ACC112 (cell line): ENCODE data around the gene ADK.

ENCODE experiments used
- H2AFZ ChIP-seq: fragments of 200-600 bp; sonication (generic); one replicate; pipeline ENCODE4 v1.6.0; 2017; ENCODE audit warnings: antibody characterized with exemption, low read length; ENCODE audit not compliant: unreplicated experiment
- H3K27ac ChIP-seq: fragments of 200-600 bp; sonication (generic); 2 replicates; pipeline ENCODE4 v1.5.1; 2014; ENCODE audit warnings: low read depth, mild to moderate bottlenecking, antibody characterized with exemption, low read length, moderate library complexity
- H3K27me3 ChIP-seq: fragments of 200-600 bp; sonication (generic); 2 replicates; pipeline ENCODE4 v1.6.1; 2014; ENCODE audit warnings: mild to moderate bottlenecking, antibody characterized with exemption, low read length, moderate library complexity, mixed read lengths; ENCODE audit not compliant: insufficient read depth
- H3K36me3 ChIP-seq: fragments of 200-600 bp; sonication (generic); 2 replicates; pipeline ENCODE4 v1.6.1; 2016; ENCODE audit warnings: mild to moderate bottlenecking, antibody characterized with exemption, low read length, moderate library complexity, mixed read lengths; ENCODE audit not compliant: insufficient read depth
- H3K4me1 ChIP-seq: fragments of 200-600 bp; sonication (generic); one replicate; pipeline ENCODE4 v1.6.1; 2016; ENCODE audit warnings: low read length, mixed read lengths; ENCODE audit not compliant: insufficient read depth, unreplicated experiment, control insufficient read depth
- H3K4me3 ChIP-seq: fragments of 200-600 bp; sonication (generic); 2 replicates; pipeline ENCODE4 v1.5.1; 2014; ENCODE audit warnings: mild to moderate bottlenecking, low read depth, low read length
- H3K79me2 ChIP-seq: fragments of 200-600 bp; sonication (generic); one replicate; pipeline ENCODE4 v1.6.0; 2016; ENCODE audit warnings: low read length; ENCODE audit not compliant: control insufficient read depth, unreplicated experiment, insufficient read depth

The ADK gene

GRCh38 chr10:74234569-74234968 lies 83.5 kb downstream of the ADK start:
- Histone ChIP-seq H3K79me2 (peaks cover 26% of the 10 kb centered on the region), H3K36me3 (no peaks in the 10 kb centered on the region), H3K4me1 (peaks cover 27% of the 10 kb centered on the region)

GRCh38 chr10:74238031-74238431 lies 87.0 kb downstream of the ADK start:
- H3K27ac ChIP-seq = no peak overlapping the region
- peaks cover 10% of the 10 kb centered on the region for H3K79me2 ChIP-seq
- H3K4me3 ChIP-seq = no peak overlapping the region
- H3K36me3 ChIP-seq = no peaks in the 10 kb centered on the region
- H3K27me3 ChIP-seq = no peaks in the 10 kb centered on the region
- H2AFZ ChIP-seq = no peak overlapping the region
- peaks cover 14% of the 10 kb centered on the region for H3K4me1 ChIP-seq

More at GRCh38 chr10:74234569-74234968, 83.5 kb downstream of the ADK start:
- H3K4me3 ChIP-seq = no peak overlapping the region
- no peak overlapping the region for H3K27ac ChIP-seq
- no peaks in the 10 kb centered on the region for H3K27me3 ChIP-seq
- no peak overlapping the region for H2AFZ ChIP-seq

- Histone ChIP-seq H3K27ac (no peak overlapping the region), H3K4me1 (peaks cover 10% of the 10 kb centered on the region), H3K27me3 (no peaks in the 10 kb centered on the region), H3K4me3 (no peak overlapping the region), H3K36me3 (no peaks in the 10 kb centered on the region), H3K79me2 (peaks cover 5% of the 10 kb centered on the region), H2AFZ (no peak overlapping the region)
Measured at GRCh38 chr10:74238516-74238915, 87.5 kb downstream of the ADK start.

- Histone ChIP-seq H3K79me2 (no peaks in the 10 kb centered on the region), H3K4me3 (no peak overlapping the region), H3K4me1 (peaks cover 3% of the 10 kb centered on the region), H3K27ac (no peak overlapping the region), H3K36me3 (no peaks in the 10 kb centered on the region), H2AFZ (no peak overlapping the region), H3K27me3 (no peaks in the 10 kb centered on the region)
Measured at GRCh38 chr10:74243067-74243466, 92.0 kb downstream of the ADK start.

GRCh38 chr10:74244097-74244685 lies 93.2 kb downstream of the ADK start:
- peaks cover 3% of the 10 kb centered on the region for H3K4me1 ChIP-seq
- no peak overlapping the region for H2AFZ ChIP-seq
- H3K27me3 ChIP-seq = no peaks in the 10 kb centered on the region
- H3K36me3 ChIP-seq = no peaks in the 10 kb centered on the region
- H3K27ac ChIP-seq = no peak overlapping the region
- no peaks in the 10 kb centered on the region for H3K79me2 ChIP-seq
- no peak overlapping the region for H3K4me3 ChIP-seq

- Histone ChIP-seq H2AFZ (no peak overlapping the region), H3K27ac (no peak overlapping the region), H3K4me3 (no peak overlapping the region), H3K4me1 (peaks cover 3% of the 10 kb centered on the region), H3K27me3 (no peaks in the 10 kb centered on the region), H3K79me2 (no peaks in the 10 kb centered on the region), H3K36me3 (no peaks in the 10 kb centered on the region)
Measured at GRCh38 chr10:74244807-74245206, 93.8 kb downstream of the ADK start.

GRCh38 chr10:74246495-74246894 lies 95.5 kb downstream of the ADK start:
- no peak overlapping the region for H3K4me3 ChIP-seq
- no peaks in the 10 kb centered on the region for H3K36me3 ChIP-seq
- H2AFZ ChIP-seq = no peak overlapping the region
- peaks cover 4% of the 10 kb centered on the region for H3K79me2 ChIP-seq
- no peaks in the 10 kb centered on the region for H3K4me1 ChIP-seq
- H3K27ac ChIP-seq = no peak overlapping the region
- no peaks in the 10 kb centered on the region for H3K27me3 ChIP-seq

- H3K4me3 ChIP-seq = no peak overlapping the region
- no peak overlapping the region for H2AFZ ChIP-seq
- H3K4me1 ChIP-seq = no peaks in the 10 kb centered on the region
- no peaks in the 10 kb centered on the region for H3K27me3 ChIP-seq
- H3K79me2 ChIP-seq = peaks cover 6% of the 10 kb centered on the region
- H3K36me3 ChIP-seq = no peaks in the 10 kb centered on the region
- H3K27ac ChIP-seq = no peak overlapping the region
Measured at GRCh38 chr10:74249865-74250264, 98.8 kb downstream of the ADK start.

GRCh38 chr10:74255214-74255613 lies 104.2 kb downstream of the ADK start:
- H3K4me1 ChIP-seq = no peaks in the 10 kb centered on the region
- H3K36me3 ChIP-seq = no peaks in the 10 kb centered on the region
- H3K79me2 ChIP-seq = peaks cover 4% of the 10 kb centered on the region
- no peak overlapping the region for H3K27ac ChIP-seq
- no peak overlapping the region for H3K4me3 ChIP-seq
- no peak overlapping the region for H2AFZ ChIP-seq
- no peaks in the 10 kb centered on the region for H3K27me3 ChIP-seq

- Histone ChIP-seq H3K79me2 (peaks cover 2% of the 10 kb centered on the region), H3K36me3 (no peaks in the 10 kb centered on the region), H3K27me3 (no peaks in the 10 kb centered on the region), H3K27ac (no peak overlapping the region), H3K4me1 (no peaks in the 10 kb centered on the region), H3K4me3 (no peak overlapping the region), H2AFZ (no peak overlapping the region)
Measured at GRCh38 chr10:74255888-74256357, 104.9 kb downstream of the ADK start.

GRCh38 chr10:74262856-74263255 lies 111.8 kb downstream of the ADK start:
- Histone ChIP-seq H3K79me2 (peaks cover 13% of the 10 kb centered on the region), H3K27me3 (no peaks in the 10 kb centered on the region), H3K27ac (no peak overlapping the region), H2AFZ (no peak overlapping the region), H3K36me3 (no peaks in the 10 kb centered on the region), H3K4me3 (no peak overlapping the region), H3K4me1 (no peaks in the 10 kb centered on the region)
